Cardiac fibroblast (primary cell): ENCODE measurements around the gene NLRP12.

Experiments used
- DNase-seq, 2 donors: peaks; one replicate each; pipeline versions ENCODE4 v3.0.0 to v3.0.0-alpha.2; 2010; ENCODE audit warnings: low read depth in 2 of 2
- H3K4me3 ChIP-seq, 2 donors: replicated peaks in 1 of 2; 1 replicate in 1 of 2; 2 replicates in 1 of 2; pipeline ENCODE4 v1.5.1; 2011; ENCODE audit warnings: low read depth in 2 of 2, low read length in 2 of 2, mild to moderate bottlenecking in 2 of 2, moderate library complexity in 1 of 2
- CTCF ChIP-seq: IDR thresholded peaks from one replicate; pipeline ENCODE4 v1.5.1; 2011; ENCODE audit warnings: low read depth, mild to moderate bottlenecking, low read length, inconsistent platforms

NLRP12 gene

GRCh38 chr19:53826876-53827275, 2.8 kb upstream of the NLRP12 start:
- DNase-seq, result peak; percentile 18 to 81
- TF ChIP-seq CTCF, result no peak
- H3K4me3 ChIP-seq, result no peak overlapping the region

GRCh38 chr19:53823380-53824120, 564 bp downstream of the NLRP12 start:
- no peak for TF ChIP-seq CTCF
- no peak for DNase-seq
- no peak overlapping the region for H3K4me3 ChIP-seq

- no peak for TF ChIP-seq CTCF
- no peak overlapping the region for H3K4me3 ChIP-seq
These were observed 4.3 kb downstream of the NLRP12 start for GRCh38 chr19:53819861-53820260.

GRCh38 chr19:53818756-53819155, 5.4 kb downstream of the NLRP12 start:
- no peak for TF ChIP-seq CTCF
- no peak overlapping the region for H3K4me3 ChIP-seq
- no peak for DNase-seq

More at GRCh38 chr19:53819861-53820260, 4.3 kb downstream of the NLRP12 start:
- no peak for DNase-seq

- peak in 1 of 2 donors; percentile 70 for DNase-seq
- TF ChIP-seq CTCF, result no peak
- H3K4me3 ChIP-seq, result no peak overlapping the region
These were observed 10.1 kb downstream of the NLRP12 start for GRCh38 chr19:53813996-53814395.

- peak; percentile 27 for TF ChIP-seq CTCF
- no peak for DNase-seq
- no peak overlapping the region for H3K4me3 ChIP-seq
These were observed 11.8 kb downstream of the NLRP12 start for GRCh38 chr19:53812335-53812734.

GRCh38 chr19:53810891-53811290, 13.2 kb downstream of the NLRP12 start:
- TF ChIP-seq CTCF, result no peak
- DNase-seq, result no peak
- no peak overlapping the region for H3K4me3 ChIP-seq
